HL-60/S4 treated with retinoic acid at 250 ng/mL for 4 days and 3 days (cell line): Measurements from ENCODE around the gene INO80C.
"Not testable (repeated sequence)": the region's sequence is repeated elsewhere in the genome, so short reads cannot be mapped to it uniquely, and the experiment has no call there.

Experiments used
- in situ Hi-C: fragments of 300-500 bp; cut with MboI; formaldehyde crosslinking; loops from 2 replicates; pipeline ENCODE4 v1.7.0; 2022; ENCODE audit warnings: low sequenced_read_pairs

The INO80C gene

GRCh38 chr18:35489913-35490490 lies 7.8 kb downstream of the INO80C start:
- in situ Hi-C loops, result no loop called here

DNA sequence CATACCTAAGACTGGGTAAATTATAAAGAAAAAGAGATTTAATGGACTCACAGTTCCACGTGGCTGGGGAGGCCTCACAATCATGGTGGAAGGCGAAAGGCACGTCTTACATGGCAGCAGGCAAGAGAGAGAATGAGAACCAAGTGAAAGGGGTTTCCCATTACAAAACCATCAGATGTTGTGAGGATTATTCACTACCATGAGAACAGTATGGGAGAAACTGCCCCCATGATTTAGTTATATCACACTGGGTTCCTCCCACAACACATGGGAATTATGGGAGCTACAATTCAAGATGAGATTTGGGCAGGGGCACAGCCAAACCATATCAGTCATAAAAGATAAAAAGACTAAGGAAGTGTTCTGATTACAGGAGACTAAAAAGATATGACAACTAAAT lies 8.5 kb downstream of the INO80C start:
- in situ Hi-C loops, result not testable (repeated sequence)

GRCh38 chr18:35488396-35488795 lies 9.4 kb downstream of the INO80C start:
- in situ Hi-C loops, result not testable (repeated sequence)

DNA sequence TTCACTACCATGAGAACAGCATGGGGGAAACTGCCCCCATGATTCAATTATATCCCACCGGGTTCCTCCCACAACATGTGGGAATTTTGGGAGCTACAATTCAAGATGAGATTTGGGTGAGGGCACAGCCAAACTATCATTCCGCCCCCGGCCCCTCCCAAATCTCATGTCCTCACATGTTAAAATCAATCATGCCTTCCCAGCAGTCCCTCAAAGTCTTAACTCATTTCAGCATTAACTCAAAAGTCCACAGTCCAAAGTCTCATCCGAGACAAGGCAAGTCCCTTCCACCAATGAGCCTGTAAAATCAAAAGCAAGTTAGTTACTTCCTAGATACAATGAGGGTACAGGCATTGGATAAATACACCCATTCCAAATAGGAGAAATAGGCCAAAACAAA lies 10.2 kb downstream of the INO80C start:
- in situ Hi-C loops, result not testable (repeated sequence)

DNA sequence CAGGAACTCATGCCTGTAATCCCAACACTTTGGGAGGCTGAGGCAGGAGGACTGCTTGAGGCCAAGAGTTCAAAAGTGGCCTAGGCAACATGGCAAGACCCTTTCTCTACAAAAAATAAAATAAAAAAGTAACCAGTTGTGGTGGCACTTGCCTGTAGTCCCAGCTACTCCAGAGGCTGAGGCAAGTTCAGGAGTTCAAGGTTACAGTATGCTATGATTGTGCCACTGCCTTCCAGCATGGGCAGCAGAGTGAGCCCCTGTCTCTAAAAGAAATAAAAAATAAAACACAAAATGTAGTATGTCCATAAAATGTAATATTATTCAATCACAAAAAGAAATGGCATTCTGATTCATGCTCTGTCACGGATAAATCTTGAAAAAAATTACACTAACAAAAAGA lies 11.9 kb downstream of the INO80C start:
- in situ Hi-C loops, result no loop called here

DNA sequence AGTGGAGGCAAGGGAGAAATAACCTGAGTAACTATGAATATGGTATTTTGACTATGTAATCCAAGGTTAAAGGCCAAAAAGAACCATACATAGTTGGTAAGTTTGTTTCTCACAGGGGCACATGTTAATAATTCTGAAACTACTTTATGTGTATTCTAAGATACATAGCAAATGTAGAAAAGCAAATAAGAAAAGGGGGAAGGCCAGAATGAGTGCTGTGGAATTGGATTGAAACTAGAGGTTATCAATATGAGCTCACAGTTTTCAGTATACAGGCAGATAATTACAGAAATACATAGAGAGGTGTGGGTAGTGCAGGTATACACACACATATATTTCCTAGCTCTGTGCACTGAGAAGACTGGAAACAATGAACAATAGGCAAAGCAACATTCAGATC lies 13.7 kb downstream of the INO80C start:
- in situ Hi-C loops, result no loop called here

- in situ Hi-C loops, result no loop called here
Observed at GRCh38 chr18:35481960-35482366, 15.8 kb downstream of the INO80C start.

- in situ Hi-C loops, result no loop called here
Observed at GRCh38 chr18:35479911-35480586, 17.7 kb downstream of the INO80C start.

DNA sequence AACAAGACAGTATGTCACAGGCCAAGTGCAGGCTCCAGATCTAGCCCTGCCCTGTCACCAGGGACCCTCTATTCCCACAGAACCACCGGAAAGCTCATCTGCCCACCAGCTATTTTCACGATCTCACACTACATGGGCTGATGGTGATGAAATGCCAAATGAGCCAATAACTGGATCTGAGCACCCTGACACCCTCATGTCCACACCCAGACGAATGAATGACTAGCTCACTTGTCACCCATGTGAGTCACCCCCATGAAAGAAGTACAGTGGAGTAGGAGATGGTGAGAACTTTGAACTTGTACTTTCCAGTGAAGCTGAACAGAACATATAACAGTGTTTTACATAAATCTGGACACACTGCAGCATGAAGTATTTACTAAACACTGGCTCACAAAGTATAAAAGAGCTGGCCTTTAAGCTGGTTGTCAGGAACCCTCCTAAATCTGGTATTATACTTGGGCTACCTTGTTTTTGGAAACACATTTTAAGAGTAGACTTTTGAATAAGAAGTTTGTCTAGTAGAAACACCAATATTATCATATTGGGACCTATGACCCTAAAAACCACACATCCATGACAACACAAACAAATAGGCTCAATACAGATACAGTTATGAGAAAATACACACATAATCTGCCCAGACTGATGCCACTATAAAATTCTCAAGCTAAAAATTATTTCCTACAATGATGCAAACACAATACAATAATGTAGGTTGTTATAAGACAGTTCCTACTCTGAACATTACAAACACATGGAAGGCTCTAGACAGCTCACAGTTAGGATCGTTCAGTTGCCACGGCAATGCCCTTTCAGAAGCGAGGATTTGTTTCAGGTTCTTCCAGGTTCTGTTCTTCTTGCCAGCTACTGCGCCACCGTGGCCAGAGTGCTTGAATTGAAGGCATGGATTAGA lies 19.0 kb downstream of the INO80C start:
- in situ Hi-C loops, result no loop called here

GRCh38 chr18:35477974-35478373 lies 19.8 kb downstream of the INO80C start:
- in situ Hi-C loops, result no loop called here

GRCh38 chr18:35477497-35477896 lies 20.3 kb downstream of the INO80C start:
- in situ Hi-C loops, result no loop called here

- in situ Hi-C loops, result no loop called here
Observed at GRCh38 chr18:35474884-35475283, 22.9 kb downstream of the INO80C start.

DNA sequence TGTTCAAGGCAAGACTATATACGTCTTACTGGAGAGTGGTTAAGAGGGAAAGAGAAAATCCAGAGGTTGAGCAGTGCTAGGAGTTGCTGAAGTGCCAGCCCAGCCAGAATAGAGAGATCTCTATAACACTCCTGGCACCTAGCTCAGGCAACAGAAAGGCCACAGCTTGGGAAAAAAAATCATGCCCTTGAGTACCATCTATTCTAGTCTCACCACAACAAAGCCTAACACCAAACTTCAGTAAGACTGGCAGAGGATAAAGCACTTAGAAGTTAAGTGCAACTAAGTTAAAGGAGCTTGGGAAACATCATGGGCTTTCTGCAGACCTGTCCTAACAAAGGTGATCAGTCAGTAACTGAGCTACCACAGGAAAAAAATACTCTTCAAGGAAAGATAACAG lies 24.2 kb downstream of the INO80C start:
- in situ Hi-C loops, result no loop called here

GRCh38 chr18:35470435-35470834 lies 27.3 kb downstream of the INO80C start:
- in situ Hi-C loops, result no loop called here

- in situ Hi-C loops, result no loop called here
Observed at GRCh38 chr18:35469725-35470124, 28.0 kb downstream of the INO80C start.

DNA sequence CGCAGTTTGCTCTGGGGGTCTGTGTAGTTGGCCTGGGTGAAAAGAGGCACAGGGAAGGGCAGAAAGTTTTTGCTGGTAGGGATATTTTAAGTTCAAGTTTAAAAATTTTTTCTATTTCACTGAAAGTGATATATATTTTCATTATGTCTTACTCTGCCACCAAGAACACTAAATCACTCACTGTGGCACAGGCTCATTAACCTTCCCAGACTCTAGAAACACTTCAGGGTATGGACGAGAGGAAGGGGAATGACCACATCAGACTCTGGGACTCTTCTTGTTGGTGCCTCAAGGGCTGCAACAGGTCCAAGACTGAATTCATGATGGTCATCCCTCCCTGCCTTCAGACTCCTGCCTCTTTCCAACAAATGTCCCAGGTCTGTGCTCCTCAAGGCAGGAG lies 29.0 kb downstream of the INO80C start:
- in situ Hi-C loops, result no loop called here

- in situ Hi-C loops, result no loop called here
Observed at GRCh38 chr18:35467624-35468016, 30.1 kb downstream of the INO80C start.

GRCh38 chr18:35466815-35467623 lies 30.7 kb downstream of the INO80C start:
- in situ Hi-C loops, result no loop called here

DNA sequence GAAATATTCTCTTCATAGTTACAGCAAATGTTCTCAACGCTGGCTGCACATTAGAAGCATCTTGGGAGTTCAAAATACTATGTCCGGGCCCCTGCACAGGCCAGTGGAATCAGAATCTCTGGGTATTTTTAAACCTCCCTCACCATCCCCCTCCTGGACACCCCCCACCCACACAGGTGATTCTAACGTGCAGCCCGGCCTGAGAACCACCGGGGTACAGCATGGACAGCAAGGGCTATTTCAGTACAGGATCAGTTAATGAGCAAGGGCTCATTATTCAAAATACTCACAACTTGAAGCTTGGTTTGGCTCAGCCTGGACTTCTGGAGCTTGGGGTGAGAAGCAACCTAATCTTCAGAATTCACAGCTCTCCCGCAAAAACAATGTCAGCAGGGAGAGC lies 31.4 kb downstream of the INO80C start:
- in situ Hi-C loops, result no loop called here

DNA sequence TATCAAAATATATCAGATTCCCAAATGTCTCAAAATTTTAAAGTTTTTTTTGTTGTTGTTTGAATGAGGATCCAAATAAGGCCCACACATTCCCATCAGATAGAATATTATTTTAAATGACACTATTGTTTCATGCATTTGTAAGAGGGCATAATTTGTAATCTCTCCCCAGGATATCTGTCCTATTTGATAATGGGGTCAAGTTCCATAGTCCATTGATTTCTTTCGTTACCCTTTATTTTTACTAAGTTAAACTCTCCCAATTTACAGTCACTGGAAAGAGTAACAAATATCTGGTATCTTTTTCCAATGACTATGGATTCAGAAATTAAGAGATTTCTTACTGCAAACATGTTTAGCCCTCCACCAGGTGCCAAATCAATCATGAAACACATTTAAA lies 32.4 kb downstream of the INO80C start:
- in situ Hi-C loops, result no loop called here

DNA sequence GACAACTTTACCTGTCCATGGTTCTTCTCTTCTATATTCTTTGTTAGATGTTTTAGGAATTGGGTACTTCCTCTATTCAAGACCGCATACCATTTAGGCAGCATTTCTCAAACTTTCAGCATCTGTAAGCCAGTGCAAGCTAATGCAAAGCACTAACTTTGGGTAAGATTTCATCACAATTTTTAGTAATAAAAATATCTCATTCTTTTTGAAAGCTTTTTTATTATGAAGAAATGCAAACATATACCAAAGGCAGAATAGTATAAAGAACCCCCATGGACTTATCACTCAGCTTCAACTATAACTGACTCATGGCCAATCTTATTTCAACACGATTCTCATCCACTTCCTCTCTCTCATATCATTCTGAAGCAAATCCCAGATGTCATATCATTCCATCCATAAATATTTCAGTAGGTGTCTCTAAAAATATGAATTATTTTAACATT lies 32.9 kb downstream of the INO80C start:
- in situ Hi-C loops, result no loop called here
